Ovary (tissue), 3 donors: ENCODE data around the gene DPH7.

Experiments used
- EP300 ChIP-seq: sonication (generic); formaldehyde crosslinking; IDR thresholded peaks from one replicate; pipeline ENCODE4 v1.6.1; 2017; ENCODE audit warnings: antibody characterized with exemption
- TF ChIP-seq, protein P1 (sequence below), 3 donors: fragments of 450-650 bp in 2 of 3; fragments of 200-600 bp in 1 of 3; IDR thresholded peaks; one replicate each; pipeline versions ENCODE4 v1.5.1 to v1.8.0; 2016 to 2022; ENCODE audit warnings: antibody characterized with exemption in 3 of 3, mild to moderate bottlenecking in 1 of 3
- donor health status: DM: no; HTN: no; CAD: no.

DNA sequence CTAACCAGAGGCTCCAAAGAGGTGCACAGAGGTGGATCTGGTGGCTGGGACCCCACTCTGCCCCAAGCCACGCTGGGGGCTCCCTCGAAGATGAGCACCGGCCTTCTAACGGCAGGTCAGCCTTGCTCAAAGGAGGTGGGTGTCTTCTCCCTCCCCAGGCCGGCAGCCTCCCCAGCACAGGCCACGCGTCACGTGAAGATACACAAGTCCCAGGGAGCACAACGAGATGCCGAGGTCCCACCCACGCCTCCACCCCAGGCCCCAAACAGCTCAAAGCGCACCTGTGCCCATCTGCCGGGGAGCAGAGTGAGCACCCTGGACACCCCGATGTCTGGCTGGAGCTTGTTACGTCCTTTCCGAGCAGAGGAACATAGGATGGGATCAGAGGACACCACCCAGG lies 40.7 kb downstream of the DPH7 start:
- TF ChIP-seq, protein P1, sequence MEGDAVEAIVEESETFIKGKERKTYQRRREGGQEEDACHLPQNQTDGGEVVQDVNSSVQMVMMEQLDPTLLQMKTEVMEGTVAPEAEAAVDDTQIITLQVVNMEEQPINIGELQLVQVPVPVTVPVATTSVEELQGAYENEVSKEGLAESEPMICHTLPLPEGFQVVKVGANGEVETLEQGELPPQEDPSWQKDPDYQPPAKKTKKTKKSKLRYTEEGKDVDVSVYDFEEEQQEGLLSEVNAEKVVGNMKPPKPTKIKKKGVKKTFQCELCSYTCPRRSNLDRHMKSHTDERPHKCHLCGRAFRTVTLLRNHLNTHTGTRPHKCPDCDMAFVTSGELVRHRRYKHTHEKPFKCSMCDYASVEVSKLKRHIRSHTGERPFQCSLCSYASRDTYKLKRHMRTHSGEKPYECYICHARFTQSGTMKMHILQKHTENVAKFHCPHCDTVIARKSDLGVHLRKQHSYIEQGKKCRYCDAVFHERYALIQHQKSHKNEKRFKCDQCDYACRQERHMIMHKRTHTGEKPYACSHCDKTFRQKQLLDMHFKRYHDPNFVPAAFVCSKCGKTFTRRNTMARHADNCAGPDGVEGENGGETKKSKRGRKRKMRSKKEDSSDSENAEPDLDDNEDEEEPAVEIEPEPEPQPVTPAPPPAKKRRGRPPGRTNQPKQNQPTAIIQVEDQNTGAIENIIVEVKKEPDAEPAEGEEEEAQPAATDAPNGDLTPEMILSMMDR (IDR thresholded peaks at IDR 0.05): no peak
- no peak for TF ChIP-seq EP300
